Mesothelial cell of epicardium (in vitro differentiated cells): ENCODE data around the gene CCDC88C. TPM values are rescaled to one million over a fixed set of nuclear protein-coding genes. Genes with fewer than 3 reads are reported as not detected.

Source experiments
- DNase-seq, 2 experiments: peaks; one replicate each; pipeline ENCODE4 v3.0.0; 2021; ENCODE audit warnings: low spot score in 2 of 2; ENCODE audit not compliant: unreplicated experiment in 2 of 2
- H3K27ac Mint-ChIP-seq: 2 replicates; pipeline ENCODE4 v1.8.0; 2021; ENCODE audit warnings: mixed read lengths
- H3K27me3 Mint-ChIP-seq: 2 replicates; pipeline ENCODE4 v1.8.0; 2021; ENCODE audit warnings: low read depth, mixed read lengths
- H3K36me3 Mint-ChIP-seq: 2 replicates; pipeline ENCODE4 v1.8.0; 2021; ENCODE audit warnings: mixed read lengths
- H3K4me1 Mint-ChIP-seq: 2 replicates; pipeline ENCODE4 v1.8.0; 2021; ENCODE audit warnings: mixed read lengths
- H3K4me3 Mint-ChIP-seq: 2 replicates; pipeline ENCODE4 v1.8.0; 2021; ENCODE audit warnings: mild to moderate bottlenecking, moderate library complexity, mixed read lengths
- H3K9me3 Mint-ChIP-seq: 2 replicates; pipeline ENCODE4 v1.8.0; 2021; ENCODE audit warnings: mixed read lengths
- total RNA-seq: library from RNA; stranded (reverse); gene quantifications from 3 replicates; pipeline ENCODE4 v1.2.1, GENCODE V29; 2021
- TF ChIP-seq, protein P1 (sequence below): fragments of 200-600 bp; sonication (generic); IDR thresholded peaks from one replicate; pipeline ENCODE4 v1.5.0; 2021; ENCODE audit warnings: antibody characterized with exemption; ENCODE audit not compliant: unreplicated experiment

The CCDC88C gene
- total RNA-seq, 1 donor from 2014 or later, result 23.7 TPM

DNA sequence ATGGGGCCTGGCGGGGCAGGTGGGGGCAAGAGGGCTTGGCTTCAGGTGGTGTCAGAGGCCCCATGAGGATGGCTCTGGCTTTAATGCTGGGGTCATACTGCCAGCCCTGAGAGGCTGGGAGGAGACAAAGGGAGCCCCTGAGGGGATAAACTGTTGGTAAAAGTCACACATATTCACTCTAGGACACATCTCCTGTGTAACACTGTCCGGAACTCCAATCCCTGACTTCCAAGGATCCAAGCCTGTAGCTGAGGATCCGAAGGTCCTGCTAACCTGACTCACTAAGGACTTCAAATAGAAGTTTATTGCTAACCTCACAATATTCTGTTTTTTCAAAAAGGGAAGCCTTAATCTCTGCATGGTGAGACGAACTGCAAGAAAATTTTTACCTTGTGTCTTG lies 134.0 kb downstream of the CCDC88C start:
- peaks cover 4% of the 10 kb centered on the region for H3K9me3 Mint-ChIP-seq
- peaks cover 27% of the 10 kb centered on the region for H3K4me1 Mint-ChIP-seq
- peaks cover 12% of the 10 kb centered on the region for H3K36me3 Mint-ChIP-seq
- DNase-seq, result no peak
- TF ChIP-seq, protein P1, sequence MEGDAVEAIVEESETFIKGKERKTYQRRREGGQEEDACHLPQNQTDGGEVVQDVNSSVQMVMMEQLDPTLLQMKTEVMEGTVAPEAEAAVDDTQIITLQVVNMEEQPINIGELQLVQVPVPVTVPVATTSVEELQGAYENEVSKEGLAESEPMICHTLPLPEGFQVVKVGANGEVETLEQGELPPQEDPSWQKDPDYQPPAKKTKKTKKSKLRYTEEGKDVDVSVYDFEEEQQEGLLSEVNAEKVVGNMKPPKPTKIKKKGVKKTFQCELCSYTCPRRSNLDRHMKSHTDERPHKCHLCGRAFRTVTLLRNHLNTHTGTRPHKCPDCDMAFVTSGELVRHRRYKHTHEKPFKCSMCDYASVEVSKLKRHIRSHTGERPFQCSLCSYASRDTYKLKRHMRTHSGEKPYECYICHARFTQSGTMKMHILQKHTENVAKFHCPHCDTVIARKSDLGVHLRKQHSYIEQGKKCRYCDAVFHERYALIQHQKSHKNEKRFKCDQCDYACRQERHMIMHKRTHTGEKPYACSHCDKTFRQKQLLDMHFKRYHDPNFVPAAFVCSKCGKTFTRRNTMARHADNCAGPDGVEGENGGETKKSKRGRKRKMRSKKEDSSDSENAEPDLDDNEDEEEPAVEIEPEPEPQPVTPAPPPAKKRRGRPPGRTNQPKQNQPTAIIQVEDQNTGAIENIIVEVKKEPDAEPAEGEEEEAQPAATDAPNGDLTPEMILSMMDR, result no peak
- H3K27ac Mint-ChIP-seq, result peak overlapping the region; percentile 93
- no peak overlapping the region for H3K4me3 Mint-ChIP-seq
- no peaks in the 10 kb centered on the region for H3K27me3 Mint-ChIP-seq

DNA sequence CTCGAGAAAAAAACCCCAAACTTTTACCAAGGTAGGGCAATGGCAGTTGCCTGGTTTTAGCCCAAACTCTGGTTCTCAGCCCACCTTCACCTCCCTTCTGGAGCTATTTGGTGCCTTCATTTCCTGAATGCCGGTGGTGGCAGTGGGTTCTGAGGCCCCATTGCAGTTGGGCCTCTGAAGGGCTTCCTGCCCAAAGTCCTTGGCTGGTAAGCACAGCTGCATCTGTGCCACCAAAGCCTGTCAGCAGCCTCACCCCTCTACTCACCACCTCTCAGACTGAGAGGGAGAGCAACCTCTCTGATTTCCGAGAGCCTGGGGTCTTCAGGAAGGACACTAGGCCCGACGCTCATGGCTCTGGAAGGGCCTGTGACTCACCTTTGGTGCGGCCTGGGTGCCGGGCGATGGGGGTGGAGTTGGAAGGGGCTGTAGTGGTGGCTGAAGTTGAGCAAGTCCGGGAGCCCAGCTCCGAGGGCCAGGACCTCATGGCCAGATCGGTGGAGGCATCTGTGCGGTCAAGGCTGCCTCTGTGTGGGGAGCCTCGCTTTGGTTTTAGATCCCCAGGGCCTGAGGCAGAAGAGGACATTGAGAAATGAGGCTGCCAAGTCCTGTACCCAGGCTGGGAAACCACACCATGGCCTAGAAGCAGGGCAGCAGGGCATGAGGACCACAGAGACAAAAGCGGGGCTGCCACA lies 134.5 kb downstream of the CCDC88C start:
- TF ChIP-seq, protein P1, result no peak
- DNase-seq, result no peak
- Mint-ChIP-seq H3K4me3 (no peak overlapping the region), H3K4me1 (peaks cover 27% of the 10 kb centered on the region), H3K36me3 (peaks cover 12% of the 10 kb centered on the region), H3K27ac (peak overlapping the region; percentile 93), H3K27me3 (no peaks in the 10 kb centered on the region), H3K9me3 (peaks cover 4% of the 10 kb centered on the region)

DNA sequence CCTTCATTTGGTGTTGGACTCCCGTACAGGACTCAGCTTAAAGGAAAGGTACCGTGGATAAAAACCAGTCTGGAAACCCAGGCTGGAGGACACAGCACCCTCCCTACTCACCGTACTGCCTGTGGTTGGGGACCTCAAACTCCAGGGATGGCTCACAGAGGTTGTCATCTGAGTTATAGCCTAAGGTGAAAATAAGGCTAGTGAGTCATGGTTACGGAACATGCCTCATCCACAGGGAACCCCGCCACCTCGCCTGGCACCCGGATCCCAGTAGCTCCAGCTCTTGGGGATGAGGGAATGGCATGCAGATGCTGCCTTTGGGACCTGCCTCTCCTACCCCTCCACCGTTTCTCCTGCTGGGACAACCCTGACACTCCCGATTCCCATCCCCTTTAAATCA lies 136.3 kb downstream of the CCDC88C start:
- peaks cover 12% of the 10 kb centered on the region for H3K36me3 Mint-ChIP-seq
- peaks cover 26% of the 10 kb centered on the region for H3K4me1 Mint-ChIP-seq
- H3K27ac Mint-ChIP-seq, result no peak overlapping the region
- no peaks in the 10 kb centered on the region for H3K27me3 Mint-ChIP-seq
- DNase-seq, result no peak
- peaks cover 4% of the 10 kb centered on the region for H3K9me3 Mint-ChIP-seq
- TF ChIP-seq, protein P1, result no peak
- H3K4me3 Mint-ChIP-seq, result no peak overlapping the region

DNA sequence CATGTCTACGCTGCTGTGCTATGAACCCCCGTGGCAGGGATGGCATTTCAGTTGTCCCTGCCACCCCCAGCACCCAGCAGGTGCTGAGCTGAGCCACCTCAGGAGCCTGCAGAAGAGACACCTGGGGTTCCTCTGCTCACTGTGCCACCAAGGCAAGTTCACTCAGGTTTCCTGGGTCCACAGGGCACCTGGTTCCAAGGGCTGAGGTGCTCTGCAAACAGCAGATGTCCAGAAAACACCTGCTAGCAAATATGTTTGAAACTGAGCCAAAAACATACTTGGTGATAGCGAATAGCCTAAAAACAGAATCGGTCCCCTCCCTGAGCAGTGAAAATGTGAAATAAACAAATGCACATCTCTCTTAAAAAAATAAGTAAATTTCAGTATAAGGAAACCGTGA lies 137.5 kb downstream of the CCDC88C start:
- Mint-ChIP-seq H3K36me3 (peaks cover 12% of the 10 kb centered on the region), H3K4me3 (no peak overlapping the region), H3K9me3 (peaks cover 4% of the 10 kb centered on the region), H3K27me3 (no peaks in the 10 kb centered on the region), H3K4me1 (peaks cover 19% of the 10 kb centered on the region), H3K27ac (no peak overlapping the region)
- TF ChIP-seq, protein P1, result no peak
- DNase-seq, result no peak

DNA sequence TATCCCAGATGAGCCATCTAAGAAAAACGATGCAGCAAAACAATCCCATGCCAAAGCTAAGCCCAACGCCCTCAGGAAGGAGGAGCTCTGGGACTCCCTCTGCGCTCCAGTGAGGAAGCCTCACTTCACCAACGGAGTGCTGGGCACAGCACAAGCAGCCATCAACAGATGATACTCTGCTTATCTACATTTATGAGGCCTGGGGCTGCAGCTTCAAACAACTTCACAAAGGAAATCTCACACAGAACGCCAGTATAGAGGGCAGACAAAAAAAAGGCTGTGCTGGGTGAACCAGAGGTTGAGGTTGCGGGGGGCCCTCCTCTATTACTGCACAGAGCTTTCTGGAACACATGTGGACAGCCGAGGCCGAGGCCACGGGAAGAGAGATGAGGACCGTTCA lies 138.3 kb downstream of the CCDC88C start:
- H3K27me3 Mint-ChIP-seq, result no peaks in the 10 kb centered on the region
- H3K4me3 Mint-ChIP-seq, result no peak overlapping the region
- H3K9me3 Mint-ChIP-seq, result peaks cover 4% of the 10 kb centered on the region
- H3K27ac Mint-ChIP-seq, result no peak overlapping the region
- no peak for DNase-seq
- TF ChIP-seq, protein P1, result no peak
- peaks cover 13% of the 10 kb centered on the region for H3K4me1 Mint-ChIP-seq
- peaks cover 12% of the 10 kb centered on the region for H3K36me3 Mint-ChIP-seq
